Omental fat pad (tissue), 4 donors: Measurements from ENCODE around the gene PNKD. TPM values are rescaled to one million over a fixed set of nuclear protein-coding genes. Genes with fewer than 3 reads are reported as not detected.

ENCODE experiments used
- ATAC-seq: fragments of 150-250 bp; one replicate; pipeline ENCODE4 v1.9.1; 2016; ENCODE audit warnings: mild to moderate bottlenecking, moderate library complexity; ENCODE audit not compliant: low FRiP score
- DNase-seq: peaks from one replicate; pipeline ENCODE4 v3.0.0-alpha.2; 2019; ENCODE audit warnings: low spot score
- total RNA-seq, 4 donors: library from RNA; depleted of rRNA; stranded (reverse); fragments of >200 nt; gene quantifications; one replicate each; pipeline ENCODE4 v1.1.0, GENCODE V29; 2016
- TF ChIP-seq, protein P1 (sequence below), 3 donors: fragments of 450-650 bp; IDR thresholded peaks; one replicate each; pipeline ENCODE4 v1.5.1; 2016 to 2017; ENCODE audit warnings: antibody characterized with exemption in 3 of 3, mild to moderate bottlenecking in 3 of 3, moderate library complexity in 2 of 3

The PNKD gene, protein sequence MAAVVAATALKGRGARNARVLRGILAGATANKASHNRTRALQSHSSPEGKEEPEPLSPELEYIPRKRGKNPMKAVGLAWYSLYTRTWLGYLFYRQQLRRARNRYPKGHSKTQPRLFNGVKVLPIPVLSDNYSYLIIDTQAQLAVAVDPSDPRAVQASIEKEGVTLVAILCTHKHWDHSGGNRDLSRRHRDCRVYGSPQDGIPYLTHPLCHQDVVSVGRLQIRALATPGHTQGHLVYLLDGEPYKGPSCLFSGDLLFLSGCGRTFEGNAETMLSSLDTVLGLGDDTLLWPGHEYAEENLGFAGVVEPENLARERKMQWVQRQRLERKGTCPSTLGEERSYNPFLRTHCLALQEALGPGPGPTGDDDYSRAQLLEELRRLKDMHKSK
- total RNA-seq, result 10 to 100 TPM; 25.5 to 38.0 (median 31.3) TPM

DNA sequence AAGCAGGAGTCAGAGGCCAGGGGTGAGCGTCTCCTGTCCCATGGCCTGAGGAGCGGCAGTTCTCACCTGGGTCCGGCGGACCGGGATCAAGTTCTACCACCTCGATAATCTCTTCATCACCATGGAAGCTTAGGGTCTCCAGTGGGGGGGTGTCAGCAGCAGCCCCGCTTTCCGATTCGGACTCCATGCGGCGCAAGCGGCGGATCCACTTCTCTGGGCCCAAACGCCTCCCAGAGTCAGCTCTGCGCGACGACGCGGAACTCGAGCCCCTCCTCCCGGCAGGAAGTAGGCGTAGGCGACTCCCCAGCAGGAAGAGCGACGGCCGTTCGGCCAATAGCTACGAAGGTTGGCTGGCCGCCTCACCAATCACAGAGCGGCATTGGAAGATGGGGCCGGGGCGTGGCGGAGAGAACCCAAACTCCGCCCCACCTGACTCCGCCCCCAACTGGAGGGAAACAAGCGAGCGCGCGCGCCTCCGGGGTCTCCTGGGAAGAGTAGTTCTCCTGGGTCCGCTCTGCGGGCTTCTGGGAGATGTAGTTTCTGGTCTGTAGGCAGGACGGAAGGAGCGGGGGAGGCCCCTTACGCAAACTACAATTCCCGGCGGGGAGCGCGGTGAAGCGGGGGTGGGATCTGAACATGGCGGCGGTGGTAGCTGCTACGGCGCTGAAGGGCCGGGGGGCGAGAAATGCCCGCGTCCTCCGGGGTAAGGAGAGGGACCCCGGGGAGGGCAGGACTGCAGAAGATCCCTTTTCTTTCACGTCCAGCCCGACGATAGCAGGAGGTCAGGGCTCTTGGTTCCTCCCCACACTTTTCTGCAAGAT is at the start of gene PNKD, which contains the start of gene AAMP:
Gene PNKD, plus strand, starts transcription at position 620 of the 821 bp plus-strand sequence. Its CDS starts 17 bp downstream, at position 637.
Gene AAMP, minus strand, starts transcription at position 238 of the 821 bp plus-strand sequence. Its CDS starts 51 bp downstream, at position 187.
- DNase-seq, result peak; percentile 99
- TF ChIP-seq, protein P1, sequence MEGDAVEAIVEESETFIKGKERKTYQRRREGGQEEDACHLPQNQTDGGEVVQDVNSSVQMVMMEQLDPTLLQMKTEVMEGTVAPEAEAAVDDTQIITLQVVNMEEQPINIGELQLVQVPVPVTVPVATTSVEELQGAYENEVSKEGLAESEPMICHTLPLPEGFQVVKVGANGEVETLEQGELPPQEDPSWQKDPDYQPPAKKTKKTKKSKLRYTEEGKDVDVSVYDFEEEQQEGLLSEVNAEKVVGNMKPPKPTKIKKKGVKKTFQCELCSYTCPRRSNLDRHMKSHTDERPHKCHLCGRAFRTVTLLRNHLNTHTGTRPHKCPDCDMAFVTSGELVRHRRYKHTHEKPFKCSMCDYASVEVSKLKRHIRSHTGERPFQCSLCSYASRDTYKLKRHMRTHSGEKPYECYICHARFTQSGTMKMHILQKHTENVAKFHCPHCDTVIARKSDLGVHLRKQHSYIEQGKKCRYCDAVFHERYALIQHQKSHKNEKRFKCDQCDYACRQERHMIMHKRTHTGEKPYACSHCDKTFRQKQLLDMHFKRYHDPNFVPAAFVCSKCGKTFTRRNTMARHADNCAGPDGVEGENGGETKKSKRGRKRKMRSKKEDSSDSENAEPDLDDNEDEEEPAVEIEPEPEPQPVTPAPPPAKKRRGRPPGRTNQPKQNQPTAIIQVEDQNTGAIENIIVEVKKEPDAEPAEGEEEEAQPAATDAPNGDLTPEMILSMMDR (IDR thresholded peaks at IDR 0.05), result no peak
- peak; percentile 95 for ATAC-seq

DNA sequence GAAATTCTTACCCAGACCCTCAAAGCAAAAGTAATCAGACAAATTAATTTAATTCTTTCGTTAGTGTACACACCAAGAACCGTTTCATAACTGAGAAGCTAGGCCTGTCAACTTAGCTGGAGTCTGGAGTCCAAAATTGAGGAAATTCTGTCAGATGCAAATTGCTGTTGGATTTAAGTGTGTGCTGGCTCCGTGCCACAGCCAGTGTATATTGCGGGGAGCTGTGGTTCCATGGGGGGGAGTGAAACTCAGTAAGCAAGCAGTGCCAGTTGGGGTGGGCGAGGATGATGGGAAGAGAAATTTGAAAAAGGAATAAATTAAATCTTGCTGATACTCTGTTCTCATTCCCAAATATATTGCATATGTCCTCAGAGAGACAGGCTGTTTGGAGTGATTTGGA is 49.3 kb upstream of the PNKD start:
- no peak for ATAC-seq
- TF ChIP-seq, protein P1 (IDR thresholded peaks at IDR 0.05), result no peak
- no peak for DNase-seq

DNA sequence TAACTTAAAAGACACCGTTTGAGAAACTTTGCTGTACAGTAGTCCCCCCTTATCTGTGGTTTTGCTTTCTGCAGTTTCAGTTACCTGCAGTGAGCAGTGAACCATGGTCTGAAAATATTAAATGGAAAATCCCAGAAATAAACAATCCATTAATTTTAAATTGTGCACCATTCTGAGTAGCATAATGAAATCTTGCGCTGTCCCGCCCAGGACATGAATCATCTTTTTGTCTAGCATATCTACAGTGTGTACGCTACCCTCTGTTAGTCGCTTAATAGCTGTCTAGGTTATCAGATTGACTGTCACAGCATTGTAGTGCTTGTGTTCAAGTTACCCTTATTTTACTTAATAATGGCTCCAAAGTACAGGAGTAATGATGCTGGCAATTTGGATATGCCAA is 47.3 kb upstream of the PNKD start:
- TF ChIP-seq, protein P1 (IDR thresholded peaks at IDR 0.05), result no peak
- ATAC-seq (no peak), DNase-seq (no peak)

DNA sequence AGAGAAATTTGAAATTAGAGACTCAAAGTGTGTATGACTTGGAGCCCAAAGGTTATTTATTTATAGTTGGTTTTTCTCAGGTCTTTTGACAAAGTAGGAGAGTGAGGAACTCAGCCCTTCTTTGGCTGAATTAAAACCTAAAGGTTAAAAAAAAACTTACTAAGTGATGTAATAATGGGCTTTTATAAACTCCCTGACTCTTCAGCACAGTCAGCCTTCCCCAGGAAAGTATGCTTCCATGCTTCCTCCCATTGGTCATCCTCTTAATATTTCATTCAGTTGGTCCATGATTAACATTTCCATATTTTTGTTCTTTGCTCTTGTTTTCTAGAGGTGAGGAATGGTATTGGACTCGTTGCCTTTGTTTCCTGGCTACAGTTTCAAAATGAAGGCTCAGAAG is 46.1 kb upstream of the PNKD start:
- TF ChIP-seq, protein P1 (IDR thresholded peaks at IDR 0.05), result no peak
- ATAC-seq (no peak), DNase-seq (no peak)

DNA sequence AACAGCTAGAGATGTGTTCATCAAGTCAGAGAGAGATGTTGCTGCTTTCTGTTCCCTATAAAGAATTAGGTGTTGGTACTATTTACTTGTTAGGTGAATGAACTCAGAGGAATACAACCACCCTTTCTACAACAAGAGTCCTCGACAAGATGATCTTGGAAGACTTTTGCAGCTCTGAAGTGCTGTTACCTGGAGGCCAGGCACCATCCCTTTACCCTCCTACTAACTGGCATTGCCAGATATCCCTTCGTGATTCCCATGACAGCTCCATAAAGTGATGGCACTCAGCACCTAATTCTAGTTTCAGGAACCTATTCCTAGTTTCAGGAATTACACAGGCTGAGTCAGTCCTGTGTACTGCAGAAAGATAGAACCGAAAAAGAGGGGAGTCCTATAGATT is 43.4 kb upstream of the PNKD start:
- DNase-seq (no peak), ATAC-seq (no peak)
- TF ChIP-seq, protein P1 (IDR thresholded peaks at IDR 0.05), result no peak

DNA sequence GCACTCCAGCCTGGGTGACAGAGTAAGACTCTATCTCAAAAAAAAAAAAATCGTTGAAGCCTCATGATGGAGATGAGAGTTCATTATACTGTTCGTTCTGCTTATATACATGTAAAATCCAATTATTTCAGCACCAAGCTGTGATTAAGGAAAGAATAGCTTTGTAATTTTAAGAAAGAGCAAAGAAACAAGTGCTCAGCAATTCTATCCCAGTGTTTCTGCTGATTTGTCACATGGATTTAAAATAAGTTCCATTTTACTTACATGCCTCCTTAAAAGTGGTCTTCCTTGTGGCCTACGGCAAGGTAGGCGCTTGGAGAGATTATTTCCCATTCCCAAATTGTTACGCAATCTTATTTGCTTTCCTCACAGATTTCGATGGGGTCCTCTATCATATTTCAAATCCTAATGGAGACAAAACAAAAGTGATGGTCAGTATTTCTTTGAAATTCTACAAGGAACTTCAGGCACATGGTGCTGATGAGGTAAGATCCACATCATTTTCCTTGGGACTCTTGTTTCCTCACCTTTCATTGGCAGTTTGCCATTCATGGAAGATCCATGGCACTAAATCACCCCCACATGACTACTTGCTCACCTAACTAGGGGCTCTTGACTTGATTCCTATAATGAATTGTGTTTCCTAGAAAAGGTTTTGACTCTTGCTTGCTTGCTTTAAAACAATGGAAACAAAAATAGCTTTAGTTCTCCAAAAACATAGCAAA is 41.8 kb upstream of the PNKD start:
- DNase-seq (no peak), ATAC-seq (no peak)
- TF ChIP-seq, protein P1 (IDR thresholded peaks at IDR 0.05), result no peak
